ENCODE results near the gene STX2.
A peak's percentile ranks its signal among the peaks of the same experiment; 100 is the strongest.
"Not testable (repeated sequence)": the region's sequence is repeated elsewhere in the genome, so short reads cannot be mapped to it uniquely, and the experiment has no call there.

Gene STX2

GRCh38 chr12:130868412-130868811, 29.4 kb upstream of the STX2 start:
- DNase-seq = no peak

- no peak for DNase-seq
These were observed 24.2 kb upstream of the STX2 start for GRCh38 chr12:130863298-130863697.

- not testable (repeated sequence) for DNase-seq
These were observed 23.7 kb upstream of the STX2 start for GRCh38 chr12:130862771-130863170.

GRCh38 chr12:130862161-130862560, 23.1 kb upstream of the STX2 start:
- no peak for DNase-seq

- DNase-seq = no peak
These were observed 21.3 kb upstream of the STX2 start for GRCh38 chr12:130860311-130860710.

- DNase-seq = no peak
These were observed 20.1 kb upstream of the STX2 start for GRCh38 chr12:130859161-130859560.

- no peak for DNase-seq
These were observed 19.0 kb upstream of the STX2 start for GRCh38 chr12:130858084-130858483.

GRCh38 chr12:130856088-130856487, 17.0 kb upstream of the STX2 start:
- DNase-seq = no peak

GRCh38 chr12:130850418-130851021, 11.5 kb upstream of the STX2 start:
- DNase-seq = no peak

GRCh38 chr12:130849561-130850417, 10.7 kb upstream of the STX2 start:
- no peak for DNase-seq

GRCh38 chr12:130848785-130849305, 9.8 kb upstream of the STX2 start:
- not testable (repeated sequence) for DNase-seq

- DNase-seq = not testable (repeated sequence)
These were observed 9.1 kb upstream of the STX2 start for GRCh38 chr12:130848105-130848504.

GRCh38 chr12:130847112-130847511, 8.1 kb upstream of the STX2 start:
- DNase-seq = no peak

GRCh38 chr12:130846369-130846768, 7.3 kb upstream of the STX2 start:
- no peak for DNase-seq

- no peak for DNase-seq
These were observed 837 bp upstream of the STX2 start for GRCh38 chr12:130839770-130840404.

GRCh38 chr12:130838284-130838950, 633 bp downstream of the STX2 start:
- peak; percentile 13 for DNase-seq

GRCh38 chr12:130835436-130835835, 3.6 kb downstream of the STX2 start:
- no peak for DNase-seq

- DNase-seq = no peak
These were observed 4.0 kb downstream of the STX2 start for GRCh38 chr12:130835011-130835410.

- no peak for DNase-seq
These were observed 6.4 kb downstream of the STX2 start for GRCh38 chr12:130832561-130833209.

GRCh38 chr12:130831876-130832405, 7.1 kb downstream of the STX2 start:
- no peak for DNase-seq

- no peak for DNase-seq
These were observed 7.8 kb downstream of the STX2 start for GRCh38 chr12:130831246-130831645.

- peak; percentile 73 for DNase-seq
These were observed 8.9 kb downstream of the STX2 start for GRCh38 chr12:130830246-130830551.

All from NCI-H2107 (cell line).